Left lobe of liver (tissue), 2 donors: ENCODE data around the gene IFT57. TPM values are rescaled to one million over a fixed set of nuclear protein-coding genes. Genes with fewer than 3 reads are reported as not detected.
A peak's percentile ranks its signal among the peaks of the same experiment; 100 is the strongest.
"Not testable (repeated sequence)": the region's sequence is repeated elsewhere in the genome, so short reads cannot be mapped to it uniquely, and the experiment has no call there.

Source experiments
- ATAC-seq: fragments of 200-7000 bp; cut with Tn5 transposase; one replicate; pipeline ENCODE4 v1.9.1; 2020; ENCODE audit warnings: mild to moderate bottlenecking, moderate library complexity
- DNase-seq: peaks from one replicate; pipeline ENCODE4 v3.0.0-alpha.2; 2020; ENCODE audit warnings: low spot score
- total RNA-seq: library from RNA; stranded (reverse); gene quantifications from one replicate; pipeline ENCODE4 v1.2.1, GENCODE V29; 2021
- donor health status: DM: no; HTN: no; CAD: no; lungs with moderate emphysema.
- donor health status: DM: no; HTN: yes; CAD: no.

Gene IFT57, protein sequence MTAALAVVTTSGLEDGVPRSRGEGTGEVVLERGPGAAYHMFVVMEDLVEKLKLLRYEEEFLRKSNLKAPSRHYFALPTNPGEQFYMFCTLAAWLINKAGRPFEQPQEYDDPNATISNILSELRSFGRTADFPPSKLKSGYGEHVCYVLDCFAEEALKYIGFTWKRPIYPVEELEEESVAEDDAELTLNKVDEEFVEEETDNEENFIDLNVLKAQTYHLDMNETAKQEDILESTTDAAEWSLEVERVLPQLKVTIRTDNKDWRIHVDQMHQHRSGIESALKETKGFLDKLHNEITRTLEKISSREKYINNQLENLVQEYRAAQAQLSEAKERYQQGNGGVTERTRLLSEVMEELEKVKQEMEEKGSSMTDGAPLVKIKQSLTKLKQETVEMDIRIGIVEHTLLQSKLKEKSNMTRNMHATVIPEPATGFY
- 3.8 TPM for total RNA-seq

DNA sequence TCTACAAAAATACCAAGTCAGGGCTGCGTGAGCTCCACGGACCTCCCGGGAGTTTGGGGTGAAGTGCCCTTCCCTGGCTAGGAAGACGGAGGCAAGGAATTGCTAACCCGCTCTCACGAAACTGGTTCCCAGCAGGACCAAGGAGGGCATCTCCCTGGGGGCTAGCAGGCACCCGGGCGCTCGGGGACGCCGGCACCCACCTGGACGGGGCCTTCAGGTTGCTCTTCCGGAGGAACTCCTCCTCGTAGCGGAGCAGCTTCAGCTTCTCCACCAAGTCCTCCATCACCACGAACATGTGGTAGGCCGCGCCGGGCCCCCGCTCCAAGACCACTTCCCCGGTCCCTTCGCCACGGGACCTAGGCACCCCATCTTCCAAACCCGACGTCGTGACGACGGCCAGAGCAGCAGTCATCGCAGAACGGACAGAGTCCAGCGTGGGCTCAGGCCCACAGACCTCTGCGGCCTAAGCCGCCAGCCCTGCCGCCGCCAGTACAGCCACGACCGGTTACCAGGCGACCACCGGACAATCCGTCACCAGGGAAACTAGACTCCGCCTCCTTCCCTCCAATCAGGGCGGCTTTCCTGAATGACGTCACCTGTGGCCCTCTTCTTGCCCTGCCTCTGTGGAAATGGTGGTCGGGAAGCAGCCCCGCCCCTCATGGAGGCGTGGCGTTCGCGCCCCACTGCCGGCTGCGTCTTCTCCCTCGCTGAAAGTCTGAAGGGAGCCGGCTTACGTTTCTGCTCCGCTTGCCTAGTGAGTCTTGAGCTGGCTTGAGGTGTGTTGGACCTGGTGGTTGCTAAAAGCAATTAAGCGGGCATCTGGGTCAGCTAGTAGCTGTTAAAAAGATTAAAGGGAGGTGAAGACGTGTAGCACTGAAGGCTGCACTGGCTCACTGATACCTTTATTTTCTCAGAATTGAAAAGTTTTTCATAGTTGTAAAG, at the start of gene IFT57:
IFT57 (minus strand) TSS at position 514 of the 942 bp plus-strand sequence; CDS start at position 412, 102 bp downstream.
- DNase-seq: peak; percentile 95
- peak; percentile 98 for ATAC-seq

DNA sequence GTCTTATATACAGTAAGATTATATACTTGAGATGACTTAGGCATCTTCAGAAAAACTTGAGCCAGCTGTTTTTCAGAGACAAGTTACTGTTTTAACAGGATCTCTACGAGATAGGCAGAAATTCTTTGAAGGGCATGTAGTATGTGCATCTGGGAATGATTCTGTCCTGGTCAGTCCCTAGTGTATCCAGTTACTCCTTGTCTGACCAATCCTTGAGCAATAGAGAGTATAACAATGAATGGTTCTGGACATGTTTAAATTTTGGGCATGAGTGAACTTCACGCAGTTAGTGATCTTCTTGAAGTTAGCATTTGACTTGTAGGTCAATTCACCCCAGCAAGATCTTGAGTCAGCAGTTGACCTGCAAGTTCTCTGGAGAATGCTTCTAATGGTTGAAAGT, 49.4 kb upstream of the IFT57 start:
- ATAC-seq (no peak), DNase-seq (no peak)

DNA sequence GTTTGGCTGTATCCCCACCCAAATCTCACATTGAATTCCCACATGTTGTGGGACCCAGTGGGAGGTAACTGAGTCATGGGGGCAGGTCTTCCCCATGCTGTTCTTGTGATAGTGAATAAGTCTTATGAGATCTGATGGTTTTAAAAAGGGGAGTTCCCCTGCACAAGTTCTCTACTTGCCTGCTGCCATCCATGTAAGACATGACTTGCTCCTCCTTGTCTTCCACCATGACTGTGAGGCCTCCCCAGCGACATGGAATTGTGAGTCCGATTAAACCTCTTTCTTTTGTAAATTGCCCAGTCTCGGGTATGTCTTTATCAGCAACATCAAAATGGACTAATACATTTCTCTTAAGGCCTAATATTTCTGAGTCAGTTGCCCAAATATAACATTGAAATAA, 46.0 kb upstream of the IFT57 start:
- not testable (repeated sequence) for DNase-seq, ATAC-seq

DNA sequence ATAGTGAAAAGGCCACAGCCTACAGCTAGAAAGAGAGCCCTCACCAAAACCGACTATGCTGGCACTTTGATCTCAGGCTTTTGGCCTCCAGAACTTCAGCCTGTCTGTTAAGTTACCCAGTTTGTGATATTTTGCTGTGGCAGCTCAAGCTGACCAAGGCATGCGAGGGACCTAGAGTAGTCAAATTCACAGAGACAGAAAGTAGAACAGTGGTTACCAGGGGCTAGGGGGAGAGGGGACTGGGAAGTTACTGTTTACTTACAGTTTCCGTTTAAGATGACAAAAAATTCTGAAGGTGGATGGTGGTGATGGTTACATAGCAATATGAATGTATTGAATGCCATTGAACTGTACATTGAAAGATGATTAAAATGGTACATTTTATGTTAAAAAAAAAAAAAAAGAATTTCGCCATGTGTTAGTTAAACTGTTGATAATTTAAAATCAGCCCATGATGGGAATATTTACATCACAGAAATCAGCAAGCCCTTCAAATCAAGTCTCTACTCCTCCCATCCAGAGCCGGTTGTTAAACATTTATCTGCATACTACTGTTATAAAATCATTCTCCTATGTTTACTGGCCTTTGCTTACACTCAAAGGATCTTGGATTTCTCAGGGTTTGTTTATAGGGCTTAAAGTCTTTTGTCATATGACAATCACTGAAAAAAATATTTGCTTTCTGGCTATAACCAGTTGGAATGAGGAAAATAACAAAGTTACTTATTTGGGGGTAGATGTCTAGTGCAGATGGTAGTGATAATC, 42.5 kb upstream of the IFT57 start:
- DNase-seq, ATAC-seq: not testable (repeated sequence)

DNA sequence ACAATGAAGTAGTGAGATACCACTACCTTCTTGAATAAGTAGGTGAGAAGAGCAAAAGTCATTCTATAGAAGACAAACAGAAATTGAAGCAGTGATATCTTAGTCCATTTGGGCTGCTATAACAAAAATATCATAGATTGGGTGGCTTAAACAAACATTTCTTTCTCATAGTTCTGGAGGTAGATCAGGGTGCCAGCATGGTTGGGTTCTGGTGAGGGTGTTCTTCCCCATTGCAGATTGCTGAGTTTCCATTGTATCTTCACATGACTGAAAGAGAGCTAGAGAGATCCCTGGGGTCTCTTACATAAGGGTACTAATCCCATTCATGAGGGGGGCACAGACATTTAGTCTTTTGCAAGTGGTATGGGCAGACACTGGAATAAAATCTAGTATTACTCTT, 32.9 kb upstream of the IFT57 start:
- DNase-seq: no peak
- ATAC-seq: no peak

DNA sequence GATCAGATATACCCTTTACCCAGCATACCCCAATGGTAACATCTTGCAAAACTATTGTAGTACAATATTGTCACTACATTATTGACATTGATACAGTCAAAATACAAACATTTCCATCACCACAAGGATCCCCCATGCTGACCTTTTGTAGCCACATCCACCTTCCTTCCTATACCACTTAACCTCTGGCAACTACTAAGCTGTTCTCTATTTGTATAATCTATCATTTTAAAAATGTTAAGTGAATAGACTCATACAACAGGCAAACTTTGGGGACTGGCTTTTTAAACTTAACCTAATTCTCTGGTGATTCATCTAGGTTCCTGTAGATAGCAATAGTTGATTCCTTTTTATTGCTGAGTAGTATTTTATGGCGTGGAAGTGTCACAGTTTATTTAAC, 29.6 kb upstream of the IFT57 start:
- ATAC-seq (no peak), DNase-seq (no peak)

DNA sequence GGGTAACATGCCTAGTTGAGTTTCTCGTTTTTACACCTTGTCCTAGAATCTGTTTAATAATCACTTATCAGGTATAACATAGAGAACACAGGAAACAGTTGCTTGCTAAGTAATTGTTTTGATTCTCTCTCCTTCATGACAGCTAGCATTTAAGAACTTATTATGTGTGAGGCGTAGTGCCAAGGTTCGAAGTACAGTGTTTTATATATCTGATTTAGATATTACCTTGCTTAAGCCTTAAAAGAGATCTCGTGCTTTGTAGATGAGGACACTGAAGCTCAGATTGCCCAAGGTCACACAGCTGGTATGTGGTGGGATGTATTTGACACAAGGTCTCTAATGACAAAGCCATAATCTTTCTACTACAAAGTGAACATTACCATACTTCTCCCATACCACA, 29.0 kb upstream of the IFT57 start:
- ATAC-seq (no peak), DNase-seq (no peak)

DNA sequence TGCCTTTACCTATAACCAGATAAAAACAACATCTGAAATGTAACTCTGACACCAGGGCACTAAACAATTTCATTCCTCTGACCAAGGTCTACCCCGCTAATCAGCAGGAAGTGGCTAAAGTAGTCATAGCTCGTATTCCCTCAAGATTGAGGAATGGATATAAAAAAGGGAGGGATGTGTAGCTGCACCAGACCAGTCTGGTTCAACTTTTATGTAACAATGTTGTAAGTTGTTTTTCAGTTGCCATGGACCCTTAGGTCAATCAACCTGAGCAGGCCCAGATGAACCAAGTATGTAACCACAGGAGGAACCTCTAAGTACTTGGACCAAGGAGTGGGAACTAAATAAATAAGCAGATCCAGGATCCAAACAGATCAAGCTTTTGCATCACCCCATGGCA, 28.4 kb upstream of the IFT57 start:
- ATAC-seq: no peak
- DNase-seq: no peak

DNA sequence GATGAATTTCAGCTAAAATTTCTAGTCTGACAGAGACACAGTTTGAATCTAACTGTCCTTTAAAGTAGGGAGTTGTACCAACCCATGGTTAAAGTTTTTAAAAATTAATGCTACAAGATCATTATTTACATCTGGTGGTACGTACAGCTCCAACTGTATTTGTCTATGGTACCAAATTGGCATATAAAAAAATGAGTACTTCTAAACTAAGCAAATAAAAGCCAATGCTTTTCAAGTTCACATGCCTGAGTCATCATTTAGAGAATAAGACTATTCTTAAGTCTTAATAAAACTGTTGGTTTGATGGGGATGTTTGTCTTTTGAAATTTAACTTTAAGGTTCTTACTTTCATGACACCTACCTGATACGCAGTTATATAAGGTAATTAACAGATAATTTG, 21.0 kb upstream of the IFT57 start:
- ATAC-seq (no peak), DNase-seq (no peak)

DNA sequence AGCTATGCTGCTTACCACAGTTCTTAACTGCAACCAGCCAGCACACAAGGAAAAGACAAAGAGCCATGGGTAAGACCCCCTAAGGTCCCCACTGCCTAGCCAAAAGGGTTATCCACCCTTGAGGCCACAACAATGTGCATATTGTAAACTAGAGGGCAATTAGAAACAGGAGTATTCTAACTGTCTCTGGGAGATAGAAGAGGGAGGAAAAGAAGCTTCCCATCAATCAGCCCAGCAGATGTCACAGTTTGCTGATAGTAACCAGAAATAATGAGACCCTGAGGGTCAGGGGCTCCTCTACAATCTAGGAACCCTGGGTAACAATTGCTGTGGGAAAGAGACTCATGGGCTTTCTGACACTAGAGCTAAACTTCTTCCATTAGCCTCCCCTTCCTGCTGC, 20.6 kb upstream of the IFT57 start:
- no peak for ATAC-seq
- DNase-seq: no peak

DNA sequence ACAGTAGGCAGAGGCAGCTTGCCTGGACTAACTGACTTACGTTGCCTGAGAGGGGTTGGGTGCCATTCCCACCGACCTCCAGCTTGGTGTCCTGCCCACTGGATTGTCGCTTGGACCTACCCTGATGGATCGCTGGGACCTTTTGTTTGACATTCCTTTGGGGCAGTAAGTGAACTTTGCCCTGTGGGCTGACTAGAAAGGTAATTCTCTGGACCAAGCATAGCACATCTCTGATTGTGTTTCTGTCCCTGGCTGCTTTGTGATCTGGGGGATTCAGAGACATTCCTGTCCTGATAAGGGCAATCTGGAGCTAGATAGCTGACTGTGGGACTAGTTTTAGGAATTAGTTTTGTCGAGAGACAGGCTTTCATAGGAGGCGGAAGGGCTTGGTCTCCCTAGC, 19.5 kb upstream of the IFT57 start:
- DNase-seq: no peak
- ATAC-seq: no peak

DNA sequence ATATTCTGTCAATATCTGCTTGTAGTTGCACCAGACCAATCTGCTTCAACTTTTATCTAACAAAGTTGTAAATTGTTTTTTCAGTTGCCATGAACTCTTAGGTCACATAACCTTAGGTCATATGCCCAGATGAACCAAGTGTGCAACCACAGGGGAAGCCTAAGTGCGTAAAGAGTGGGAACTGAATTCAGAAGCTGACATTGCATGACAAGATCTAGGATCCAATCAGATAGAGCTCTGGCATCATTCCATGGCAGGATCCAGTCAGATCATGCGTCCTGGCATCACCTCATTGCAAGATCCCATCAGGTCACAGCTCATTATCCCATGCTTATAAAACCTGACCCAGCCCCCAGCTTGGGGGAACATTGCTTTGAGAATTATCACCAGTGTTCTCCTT, 18.9 kb upstream of the IFT57 start:
- DNase-seq: no peak
- no peak for ATAC-seq

DNA sequence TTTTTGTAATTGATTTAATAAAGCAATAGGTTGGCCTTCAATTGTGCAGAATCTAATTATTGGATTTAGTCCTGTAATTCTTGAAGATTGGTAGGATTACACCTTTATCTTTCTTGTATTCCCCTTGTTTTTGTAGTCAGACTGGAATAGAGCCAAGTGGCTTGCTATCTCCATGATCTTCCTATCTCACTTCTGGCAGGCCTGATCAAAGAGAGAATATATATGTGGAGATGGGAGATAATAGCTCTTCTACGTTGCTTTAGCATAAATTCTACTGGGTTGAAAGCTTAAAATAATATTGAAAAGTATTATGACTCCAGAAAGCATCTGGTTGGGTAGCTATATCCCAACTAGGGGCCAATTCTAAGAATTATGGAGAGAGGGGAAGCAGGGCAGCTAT, 16.9 kb upstream of the IFT57 start:
- no peak for DNase-seq
- no peak for ATAC-seq

DNA sequence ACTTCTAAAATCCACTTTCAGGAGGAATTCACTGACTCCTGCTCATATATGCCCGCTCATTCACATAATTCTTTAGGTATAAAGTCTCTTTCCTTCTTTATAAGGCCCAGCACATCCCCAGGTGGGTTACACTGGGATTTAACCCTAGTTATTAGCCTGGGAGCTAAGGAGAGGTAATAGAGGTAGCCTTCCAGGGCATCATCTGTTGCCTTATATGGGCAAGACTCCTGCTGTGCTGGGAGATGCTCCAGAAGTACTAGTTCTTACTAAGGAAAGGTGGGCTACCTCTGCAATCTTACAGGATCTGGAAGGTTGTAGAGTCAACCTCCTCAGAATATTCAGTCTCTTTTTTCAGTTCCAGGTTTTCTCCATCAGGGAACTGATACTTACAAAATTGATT, 13.1 kb upstream of the IFT57 start:
- ATAC-seq (no peak), DNase-seq (no peak)

DNA sequence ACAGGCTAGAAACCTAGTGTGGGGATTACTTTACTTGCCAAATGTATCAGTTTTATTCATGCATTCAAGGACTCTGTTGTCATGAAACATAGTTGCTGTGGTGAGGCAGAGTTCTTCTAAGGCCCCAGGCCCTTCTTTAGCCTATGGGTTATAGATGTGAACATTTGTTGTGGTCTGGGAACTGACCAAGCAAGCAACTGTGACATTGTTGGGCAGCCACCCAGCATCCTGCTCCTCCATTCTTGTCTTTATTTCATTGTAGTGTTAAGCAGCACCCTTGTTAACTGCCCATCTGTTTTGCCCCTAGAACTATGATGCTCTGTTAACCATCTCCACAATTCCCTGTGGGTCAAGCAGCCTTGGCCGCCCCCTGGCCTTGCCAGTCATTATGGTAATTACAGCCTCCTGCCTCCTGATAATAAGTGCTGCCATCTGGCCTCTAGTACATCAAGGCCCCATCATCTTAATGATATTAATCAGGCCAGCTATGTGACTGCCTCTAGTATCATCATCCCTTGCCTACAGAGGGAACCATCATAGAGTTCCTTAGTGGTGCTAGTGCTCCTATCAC, 12.2 kb upstream of the IFT57 start:
- DNase-seq (no peak), ATAC-seq (no peak)

DNA sequence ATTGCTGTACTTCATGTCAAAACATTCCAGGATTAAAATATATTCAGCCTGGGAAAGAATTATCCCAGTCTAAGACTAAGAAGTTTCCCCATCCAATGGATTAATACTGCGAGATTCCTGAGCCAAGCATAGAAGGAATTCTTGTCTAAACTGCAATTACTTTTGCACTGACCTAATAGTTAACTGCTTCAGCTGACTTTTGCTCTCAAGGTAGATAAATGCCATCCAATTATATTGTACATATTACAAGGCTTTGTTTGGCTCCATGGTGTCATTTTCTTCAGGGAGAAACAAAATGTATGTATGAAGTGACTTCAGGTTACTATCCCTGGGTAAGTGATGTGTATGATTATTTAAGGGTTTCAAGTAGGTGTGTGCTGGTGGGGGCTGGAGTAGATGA, 6.1 kb upstream of the IFT57 start:
- ATAC-seq: no peak
- no peak for DNase-seq

DNA sequence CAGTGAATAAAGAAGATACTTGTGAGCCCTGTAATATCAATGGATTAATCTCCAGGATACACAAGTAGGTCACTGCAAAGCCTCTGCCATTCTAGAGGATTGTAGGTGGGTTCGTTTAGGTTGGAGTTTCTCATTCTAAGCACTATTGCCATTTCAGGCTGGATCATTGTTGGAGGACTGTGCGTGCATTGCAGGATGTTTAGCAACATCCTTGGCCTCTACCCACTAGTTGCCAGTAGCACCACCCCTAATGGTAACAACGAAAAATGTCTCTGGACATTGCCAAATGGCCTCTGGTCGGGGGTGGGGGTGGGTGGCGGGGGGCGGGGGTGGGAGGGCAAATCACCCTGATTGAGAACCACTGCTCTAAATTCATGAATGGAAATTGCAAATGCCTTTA, 4.9 kb upstream of the IFT57 start:
- ATAC-seq (no peak), DNase-seq (no peak)

DNA sequence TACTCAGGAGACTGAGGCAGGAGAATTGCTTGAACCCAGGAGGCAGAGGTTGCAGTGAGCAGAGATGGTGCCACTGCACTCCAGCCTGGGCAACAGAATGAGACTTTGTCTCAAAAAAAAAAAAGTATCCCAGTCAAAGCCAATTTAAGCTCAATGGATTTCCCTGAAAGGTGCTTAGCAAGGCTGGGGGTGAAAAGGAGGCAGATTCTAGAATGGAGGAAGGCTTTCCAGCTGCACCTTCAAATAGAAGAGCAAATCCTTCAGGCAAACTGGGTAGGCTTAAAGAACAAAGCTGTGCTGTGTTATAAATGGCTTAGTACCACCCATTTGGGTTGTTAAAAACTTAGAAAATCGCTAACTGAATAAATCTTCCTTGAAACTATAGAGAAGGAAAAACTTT, 3.0 kb upstream of the IFT57 start:
- DNase-seq: no peak
- no peak for ATAC-seq

DNA sequence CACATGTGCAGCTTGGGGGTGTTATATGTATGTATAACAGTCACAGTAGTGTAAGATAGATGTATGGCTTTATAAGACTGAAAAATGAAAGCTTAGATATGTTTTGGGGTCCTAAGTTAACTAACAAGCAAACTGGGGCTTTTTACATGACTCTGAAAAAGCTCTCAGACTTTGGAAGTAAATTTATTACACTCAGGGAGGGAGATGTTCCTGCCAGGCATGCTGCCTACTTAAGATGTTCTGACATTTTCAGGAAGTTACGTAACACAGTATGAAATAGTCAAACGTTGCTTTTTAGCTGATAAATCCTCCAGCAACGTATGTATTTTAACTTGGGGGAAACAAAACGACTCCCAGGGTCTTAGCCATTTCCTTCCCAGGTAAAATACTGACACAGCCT, 1.7 kb upstream of the IFT57 start:
- ATAC-seq (no peak), DNase-seq (no peak)

DNA sequence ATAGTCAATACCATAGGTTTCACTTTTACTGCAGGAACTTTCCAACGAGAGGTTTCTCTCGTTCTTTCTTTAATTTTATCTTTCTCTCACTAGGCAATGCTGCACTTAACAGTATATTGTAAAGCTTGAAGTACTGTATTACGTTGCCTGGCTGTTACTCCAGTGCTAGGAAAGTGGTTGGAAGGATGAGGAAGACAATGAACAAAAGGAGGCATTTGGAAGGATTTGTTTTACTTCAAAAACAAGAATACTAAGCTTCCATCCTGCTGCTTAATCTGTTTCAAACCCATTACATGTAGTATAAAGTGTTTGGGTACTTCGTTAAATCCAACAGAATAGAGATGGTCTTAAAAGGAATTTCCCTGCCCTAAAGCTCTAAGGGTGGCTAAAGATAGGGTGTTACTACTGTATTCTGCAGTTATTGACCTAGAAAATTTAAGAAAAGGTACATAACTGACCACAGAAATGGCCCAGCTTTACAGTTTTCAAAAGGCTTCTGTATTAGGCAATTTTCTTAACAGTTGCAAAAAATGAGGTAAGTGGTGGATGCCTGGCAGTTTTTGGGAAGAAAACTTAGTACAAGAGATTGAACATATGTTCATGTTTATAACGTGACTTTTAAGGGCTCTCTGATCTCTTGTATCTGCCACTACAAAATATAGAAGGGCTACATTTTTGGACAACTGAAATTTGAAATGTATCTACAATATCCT, 785 bp upstream of the IFT57 start:
- peak; percentile 33 for ATAC-seq
- DNase-seq: no peak
